HUES48 (cell line): ENCODE results near the gene SBK2.

ENCODE experiments used
- H3K27ac ChIP-seq: one replicate; pipeline ENCODE4 v1.7.0; 2013; ENCODE audit warnings: low read depth, low read length, inconsistent platforms
- H3K27me3 ChIP-seq: 2 replicates; pipeline ENCODE4 v1.6.1; 2013; ENCODE audit warnings: mild to moderate bottlenecking, low read length; ENCODE audit not compliant: control insufficient read depth, insufficient read depth
- H3K36me3 ChIP-seq: 2 replicates; pipeline ENCODE4 v1.6.1; 2013; ENCODE audit warnings: low read length; ENCODE audit not compliant: control insufficient read depth, insufficient read depth
- H3K4me1 ChIP-seq: 2 replicates; pipeline ENCODE4 v1.6.1; 2013; ENCODE audit warnings: mild to moderate bottlenecking, low read length; ENCODE audit not compliant: control insufficient read depth, insufficient read depth
- H3K4me3 ChIP-seq: 2 replicates; pipeline ENCODE4 v1.5.1; 2013; ENCODE audit warnings: mild to moderate bottlenecking, low read depth, low read length
- H3K9ac ChIP-seq: 2 replicates; pipeline ENCODE4 v1.6.1; 2013; ENCODE audit warnings: mild to moderate bottlenecking, low read depth, low read length, moderate library complexity
- H3K9me3 ChIP-seq: 2 replicates; pipeline ENCODE4 v1.6.1; 2013; ENCODE audit warnings: low read length; ENCODE audit not compliant: control insufficient read depth, insufficient read depth

Gene SBK2

DNA sequence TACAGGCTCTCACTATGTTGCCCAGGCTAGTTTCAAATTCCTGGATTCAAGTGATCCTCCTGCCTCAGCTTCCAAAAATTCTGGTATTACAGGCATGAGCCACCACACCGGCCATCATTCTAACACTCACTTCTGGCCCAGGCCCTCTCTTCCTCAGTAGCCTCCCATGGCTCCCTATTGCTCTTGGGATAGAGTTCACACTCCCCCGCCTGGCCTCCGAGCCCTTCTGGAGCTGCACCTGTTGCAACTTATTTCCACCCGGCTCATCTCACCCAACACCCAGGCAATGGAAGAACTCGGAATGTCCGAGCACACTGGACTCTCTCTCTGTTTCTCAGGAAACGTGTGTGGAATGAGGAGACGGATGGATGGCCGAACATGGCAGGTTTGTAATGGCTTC lies 17.4 kb upstream of the SBK2 start:
- no peak overlapping the region for H3K4me3 ChIP-seq
- no peaks in the 10 kb centered on the region for H3K27me3 ChIP-seq
- no peaks in the 10 kb centered on the region for H3K9me3 ChIP-seq
- no peaks in the 10 kb centered on the region for H3K36me3 ChIP-seq
- H3K4me1 ChIP-seq = peaks cover 22% of the 10 kb centered on the region
- no peak overlapping the region for H3K9ac ChIP-seq
- no peak overlapping the region for H3K27ac ChIP-seq

- H3K36me3 ChIP-seq = no peaks in the 10 kb centered on the region
- H3K27me3 ChIP-seq = no peaks in the 10 kb centered on the region
- H3K9me3 ChIP-seq = no peaks in the 10 kb centered on the region
- no peak overlapping the region for H3K27ac ChIP-seq
- H3K4me3 ChIP-seq = no peak overlapping the region
- H3K4me1 ChIP-seq = peaks cover 22% of the 10 kb centered on the region
- no peak overlapping the region for H3K9ac ChIP-seq
These were observed 16.6 kb upstream of the SBK2 start for GRCh38 chr19:55553217-55554182.

GRCh38 chr19:55552620-55553019 lies 15.7 kb upstream of the SBK2 start:
- Histone ChIP-seq H3K27me3 (no peaks in the 10 kb centered on the region), H3K4me3 (no peak overlapping the region), H3K9me3 (no peaks in the 10 kb centered on the region), H3K4me1 (peaks cover 22% of the 10 kb centered on the region), H3K36me3 (no peaks in the 10 kb centered on the region), H3K27ac (no peak overlapping the region), H3K9ac (no peak overlapping the region)

- no peak overlapping the region for H3K4me3 ChIP-seq
- no peak overlapping the region for H3K27ac ChIP-seq
- peaks cover 24% of the 10 kb centered on the region for H3K4me1 ChIP-seq
These were observed 15.3 kb upstream of the SBK2 start for GRCh38 chr19:55552206-55552605.

DNA sequence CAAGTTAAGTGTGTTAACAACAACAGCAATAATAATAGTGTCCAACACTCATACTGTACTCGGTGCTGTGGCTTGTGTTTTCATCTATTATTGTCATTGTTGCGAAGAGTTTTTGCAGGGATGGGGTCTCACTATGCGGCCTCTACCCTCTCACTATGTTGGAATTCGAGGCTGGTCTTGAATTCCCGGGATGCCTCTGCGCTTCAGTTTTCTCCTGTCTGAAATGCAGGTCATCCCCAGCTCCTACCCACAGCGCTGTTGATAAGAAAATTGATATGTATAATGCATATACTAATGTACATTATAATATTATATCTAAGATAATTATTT lies 13.4 kb upstream of the SBK2 start:
- H3K4me1 ChIP-seq = peaks cover 26% of the 10 kb centered on the region
- peak overlapping the region; percentile 58 for H3K9ac ChIP-seq
- no peaks in the 10 kb centered on the region for H3K9me3 ChIP-seq
- H3K36me3 ChIP-seq = no peaks in the 10 kb centered on the region
- H3K27ac ChIP-seq = peak overlapping the region; percentile 52
- peak overlapping the region; percentile 59 for H3K4me3 ChIP-seq
- H3K27me3 ChIP-seq = no peaks in the 10 kb centered on the region

More at GRCh38 chr19:55552206-55552605, 15.3 kb upstream of the SBK2 start:
- no peak overlapping the region for H3K9ac ChIP-seq
- no peaks in the 10 kb centered on the region for H3K36me3 ChIP-seq
- no peaks in the 10 kb centered on the region for H3K9me3 ChIP-seq
- no peaks in the 10 kb centered on the region for H3K27me3 ChIP-seq

DNA sequence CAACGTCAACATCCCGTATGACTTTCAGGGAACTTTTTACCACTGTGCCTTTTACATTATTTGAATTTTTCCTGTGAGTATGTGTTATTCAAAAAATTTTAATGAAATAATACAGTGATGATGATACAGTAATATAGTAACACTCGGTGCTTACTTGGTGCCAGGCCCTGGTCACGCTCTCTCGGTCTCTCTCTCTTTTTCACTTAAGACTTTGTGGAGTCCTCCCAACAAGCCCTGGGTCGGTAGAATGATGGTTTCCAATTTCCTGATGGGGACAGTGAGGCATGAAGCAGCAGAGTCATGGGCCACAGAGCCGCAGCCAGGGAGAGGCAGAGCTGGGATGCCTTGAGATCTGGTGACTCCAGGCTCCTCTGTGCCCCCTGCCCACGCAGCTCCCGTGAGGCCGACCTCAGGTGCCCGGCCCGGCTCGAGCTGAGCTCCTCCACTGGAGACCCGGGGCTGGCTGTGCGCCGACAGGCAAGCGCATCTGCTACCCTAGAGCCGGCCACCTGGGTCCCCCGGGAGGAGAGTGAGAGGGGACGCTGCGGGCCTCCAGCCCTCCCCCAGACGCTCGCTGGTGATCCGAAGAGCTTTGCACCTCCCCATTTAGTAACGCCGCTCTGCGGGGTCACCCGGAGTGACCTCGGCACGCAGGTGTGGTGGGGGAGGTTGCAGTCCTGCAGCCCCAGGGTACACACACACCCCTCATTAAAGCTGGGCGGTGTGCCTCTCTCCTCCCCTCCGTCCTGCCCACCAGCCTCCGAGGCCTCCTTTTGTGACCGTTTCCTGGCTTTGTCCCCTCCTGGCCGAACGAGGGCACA lies 12.8 kb upstream of the SBK2 start:
- Histone ChIP-seq H3K9ac (peak overlapping the region; percentile 58), H3K27ac (peak overlapping the region; percentile 52), H3K4me3 (peak overlapping the region; percentile 59), H3K9me3 (no peaks in the 10 kb centered on the region), H3K4me1 (peaks cover 26% of the 10 kb centered on the region), H3K27me3 (no peaks in the 10 kb centered on the region), H3K36me3 (no peaks in the 10 kb centered on the region)

DNA sequence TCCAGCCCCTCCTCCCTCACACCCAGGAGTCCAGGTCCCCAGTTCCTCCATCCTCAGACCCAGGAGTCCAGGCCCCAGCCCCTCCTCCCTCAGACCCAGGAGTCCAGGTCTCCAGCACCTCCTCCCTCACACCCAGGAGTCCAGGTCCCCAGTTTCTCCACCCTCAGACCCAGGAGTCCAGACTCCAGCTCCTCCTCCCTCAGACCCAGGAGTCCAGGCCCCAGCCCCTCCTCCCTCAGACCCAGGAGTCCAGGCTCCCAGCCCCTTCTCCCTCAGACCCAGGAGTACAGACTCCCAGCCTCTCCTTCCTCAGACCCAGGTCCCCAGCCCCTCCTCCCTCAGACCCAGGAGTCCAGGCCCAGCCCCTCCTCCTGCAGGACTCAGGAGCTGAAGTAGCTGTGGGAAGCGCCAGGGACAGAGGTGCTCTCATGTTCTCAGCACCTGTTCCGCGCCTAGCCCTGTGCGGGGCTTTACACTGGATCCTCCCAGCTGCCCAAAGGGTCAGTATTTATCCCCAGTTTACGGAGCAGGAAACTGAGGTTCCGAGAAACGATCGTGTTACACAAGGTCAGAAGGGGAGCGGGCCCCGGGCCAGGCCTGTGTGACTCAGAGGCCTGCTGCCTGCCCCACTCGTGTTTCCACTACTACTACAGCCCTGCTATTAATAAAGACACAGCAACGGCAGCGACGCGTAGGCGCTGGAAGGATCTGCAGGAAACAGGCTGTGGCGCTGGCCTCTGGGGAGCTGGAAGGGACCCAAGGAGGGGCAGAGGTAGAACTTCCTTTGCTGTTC lies 10.1 kb upstream of the SBK2 start:
- H3K4me3 ChIP-seq = no peak overlapping the region
- H3K9me3 ChIP-seq = no peaks in the 10 kb centered on the region
- no peak overlapping the region for H3K27ac ChIP-seq
- H3K4me1 ChIP-seq = peaks cover 13% of the 10 kb centered on the region; the same call in 1 of the 2 replicates
- no peaks in the 10 kb centered on the region for H3K27me3 ChIP-seq
- H3K9ac ChIP-seq = no peak overlapping the region
- H3K36me3 ChIP-seq = no peaks in the 10 kb centered on the region

DNA sequence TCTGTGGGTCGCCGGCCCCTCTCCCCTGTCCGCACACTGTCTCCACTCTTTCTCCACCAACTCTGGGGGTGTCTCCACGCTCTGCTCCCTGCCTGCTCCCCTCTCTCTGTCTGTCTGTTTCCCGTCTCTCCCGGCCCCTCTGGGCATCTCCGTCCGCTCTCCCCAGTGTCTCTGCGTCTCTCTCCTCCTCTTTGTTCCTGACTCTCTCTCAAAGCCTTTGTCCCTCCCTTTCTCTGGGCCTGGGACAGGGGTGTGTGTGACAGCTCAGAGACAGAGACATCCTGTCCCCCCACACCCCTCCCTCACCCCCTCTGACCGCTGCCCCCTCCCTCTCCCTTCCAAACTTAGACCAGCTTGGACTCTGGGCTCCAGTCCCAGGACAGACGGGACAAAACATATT lies 9.1 kb upstream of the SBK2 start:
- Histone ChIP-seq H3K27ac (no peak overlapping the region), H3K4me3 (no peak overlapping the region), H3K27me3 (no peaks in the 10 kb centered on the region), H3K9ac (no peak overlapping the region), H3K36me3 (no peaks in the 10 kb centered on the region), H3K4me1 (peaks cover 13% of the 10 kb centered on the region; the same call in 1 of the 2 replicates), H3K9me3 (no peaks in the 10 kb centered on the region)

DNA sequence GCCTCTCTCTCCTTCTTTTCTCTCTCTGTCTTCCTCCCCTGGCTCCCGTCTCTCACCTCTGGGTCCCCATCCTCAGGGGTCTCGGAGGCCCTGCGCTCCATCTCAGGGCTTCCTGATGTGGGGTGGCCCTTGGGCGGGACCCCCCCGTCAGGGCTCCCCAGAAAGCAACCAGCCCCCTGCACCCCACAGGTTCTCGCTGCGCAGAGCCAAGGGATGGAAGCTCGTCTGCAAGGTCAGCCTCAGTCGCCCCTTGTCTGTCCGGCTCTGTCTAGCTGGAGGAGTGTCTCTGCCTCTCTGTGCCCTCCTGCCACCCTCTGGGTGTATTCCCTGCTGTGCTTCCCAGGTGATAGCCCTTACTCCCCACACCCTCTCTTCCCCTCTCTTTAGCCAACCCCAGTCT lies 8.5 kb upstream of the SBK2 start, which contains the start of gene SBK3:
SBK3 (minus strand) TSS at position 101 of the 400 bp plus-strand sequence; CDS start at position 101, 0 bp downstream.
- Histone ChIP-seq H3K4me1 (peaks cover 13% of the 10 kb centered on the region; the same call in 1 of the 2 replicates), H3K27me3 (no peaks in the 10 kb centered on the region), H3K9me3 (no peaks in the 10 kb centered on the region), H3K9ac (no peak within 1 kb of the TSS), H3K4me3 (no peak within 1 kb of the TSS), H3K36me3 (no peaks in the 10 kb centered on the region), H3K27ac (no peak within 1 kb of the TSS)

DNA sequence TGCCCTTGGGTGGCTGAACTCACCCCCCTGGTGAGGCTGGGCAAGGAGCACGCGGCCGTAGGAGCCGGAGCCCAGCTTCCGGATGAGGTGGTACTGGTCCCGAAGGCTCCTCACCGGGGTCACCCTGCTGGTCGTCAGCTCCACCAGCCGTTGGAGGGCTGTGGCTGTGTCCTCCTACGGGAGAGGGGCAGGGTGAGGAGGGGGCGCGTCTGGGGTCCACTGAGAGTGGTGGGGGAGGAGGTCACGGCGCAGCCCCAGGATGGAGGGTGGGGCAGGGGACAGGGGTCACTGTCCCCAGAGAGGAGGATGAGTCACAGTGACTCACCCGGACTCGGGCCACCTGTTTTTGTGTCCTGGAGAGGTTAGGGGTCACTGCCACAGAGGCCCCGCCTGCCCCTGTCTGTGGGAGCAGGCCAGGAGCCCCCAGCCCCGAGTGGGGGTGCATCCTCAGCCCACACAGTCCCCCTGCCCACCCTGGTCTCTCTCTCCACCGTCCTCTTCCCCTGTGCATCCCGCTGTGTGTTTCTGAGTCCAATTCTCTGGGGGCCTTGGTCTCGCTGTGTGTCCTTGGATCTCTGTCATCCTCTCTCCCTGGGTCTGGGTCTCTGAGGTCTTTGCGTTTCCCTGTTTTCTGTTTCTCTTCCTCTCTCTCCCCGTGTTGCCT lies 8.0 kb upstream of the SBK2 start:
- Histone ChIP-seq H3K9me3 (no peaks in the 10 kb centered on the region), H3K4me1 (peaks cover 9% of the 10 kb centered on the region; the same call in 1 of the 2 replicates), H3K9ac (no peak overlapping the region), H3K4me3 (no peak overlapping the region), H3K27me3 (no peaks in the 10 kb centered on the region), H3K36me3 (no peaks in the 10 kb centered on the region), H3K27ac (no peak overlapping the region)
